ENCODE data around the gene TGFBI. TPM values are rescaled to one million over a fixed set of nuclear protein-coding genes. Genes with fewer than 3 reads are reported as not detected.
A peak's percentile ranks its signal among the peaks of the same experiment; 100 is the strongest.

Gene TGFBI
- total RNA-seq, 1 donor from 2014 or later: 47.6 TPM

DNA sequence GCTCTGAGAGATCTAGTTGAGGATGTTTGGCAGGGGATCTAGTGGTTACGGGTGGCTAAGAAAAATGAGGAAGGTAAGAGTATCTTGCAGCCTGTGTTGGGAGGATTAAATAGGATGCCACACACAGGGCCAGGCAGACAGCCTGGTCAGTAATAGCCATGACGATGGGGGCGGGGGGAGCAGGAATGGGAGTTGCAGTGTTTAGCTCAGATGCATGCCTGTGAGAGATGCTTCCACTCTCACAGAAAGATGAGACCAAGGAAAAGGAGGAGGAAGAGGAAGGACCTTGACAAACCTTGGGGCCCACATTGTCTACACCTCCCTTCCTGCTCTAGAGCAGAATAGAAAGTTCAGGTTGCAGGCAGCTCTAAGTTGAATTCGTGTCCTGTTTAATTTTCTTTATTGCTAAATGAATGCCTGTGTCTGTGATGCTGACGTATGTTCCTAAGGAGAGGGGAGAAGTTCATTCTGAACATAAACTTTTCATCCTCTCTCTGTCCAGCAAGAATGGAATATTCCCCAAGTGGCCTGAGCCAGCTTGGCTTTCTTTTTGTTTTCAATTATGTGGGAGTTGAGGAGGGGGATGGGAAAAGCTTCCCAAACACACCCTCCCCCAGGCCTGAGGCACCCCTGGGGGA lies 28.7 kb downstream of the TGFBI start:
- no peak for ATAC-seq
- intact Hi-C loops (cut with micrococcal nuclease): no loop called here
- no peak for DNase-seq

- intact Hi-C loops (cut with micrococcal nuclease): no loop called here
- peak; percentile 70 for DNase-seq
Measured at GRCh38 chr5:136058039-136058971, 29.5 kb downstream of the TGFBI start.

GRCh38 chr5:136058972-136059354 lies 30.2 kb downstream of the TGFBI start:
- DNase-seq (no peak), ATAC-seq (no peak)
- intact Hi-C loops (cut with micrococcal nuclease): no loop called here

More at GRCh38 chr5:136058039-136058971, 29.5 kb downstream of the TGFBI start:
- ATAC-seq: peak; percentile 85

- DNase-seq (no peak), ATAC-seq (no peak)
- intact Hi-C loops (cut with micrococcal nuclease): loop anchor here (5.0 kb wide), 1 partner anchor 119 kb away; no protein-coding TSS in a partner anchor
Measured at GRCh38 chr5:136060963-136061362, 32.2 kb downstream of the TGFBI start.

GRCh38 chr5:136061630-136062365 lies 33.0 kb downstream of the TGFBI start:
- DNase-seq (no peak), ATAC-seq (no peak)
- intact Hi-C loops (cut with micrococcal nuclease): loop anchor here (5.0 kb wide), 1 partner anchor 119 kb away; no protein-coding TSS in a partner anchor

DNA sequence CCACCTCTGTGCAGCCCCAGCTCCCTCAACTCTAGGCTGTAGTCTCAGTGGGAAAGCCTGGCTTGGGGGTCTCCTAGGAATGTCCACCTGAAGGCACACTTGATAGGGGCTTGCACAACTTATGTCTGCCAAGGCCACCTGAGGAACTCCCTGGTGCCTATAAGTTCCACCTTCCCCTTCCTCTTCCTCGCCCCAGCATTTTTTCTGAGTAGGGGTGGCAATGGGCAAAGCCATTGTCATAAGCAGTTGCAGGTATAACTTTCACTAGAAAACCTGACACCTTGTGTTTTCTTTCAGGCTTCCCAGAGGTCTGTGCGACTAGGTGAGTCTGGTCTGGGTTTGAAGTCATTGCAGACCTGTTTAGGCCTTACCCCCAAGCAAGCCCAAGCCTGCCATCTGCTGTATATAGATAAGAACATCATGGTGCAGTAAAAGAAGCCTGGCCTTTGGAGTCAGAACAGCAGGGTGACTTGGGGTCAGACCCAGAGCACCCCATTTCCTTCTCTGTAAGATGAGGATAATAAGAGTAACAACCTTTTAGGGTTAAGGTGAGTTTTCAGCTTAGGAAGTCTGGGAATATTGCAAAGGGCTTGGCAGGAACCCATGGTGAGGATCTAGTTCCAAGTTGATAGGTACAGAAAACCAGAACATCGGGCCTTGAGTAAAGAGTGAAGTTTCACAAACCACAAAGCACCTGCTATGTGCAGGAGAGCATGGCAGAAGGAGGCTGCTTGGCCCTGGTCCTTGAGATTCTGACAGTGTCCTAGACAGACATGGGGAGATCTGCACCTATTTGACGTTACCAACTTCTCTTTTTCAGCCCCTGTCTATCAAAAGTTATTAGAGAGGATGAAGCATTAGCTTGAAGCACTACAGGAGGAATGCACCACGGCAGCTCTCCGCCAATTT lies 33.8 kb downstream of the TGFBI start:
- intact Hi-C loops (cut with micrococcal nuclease): loop anchor here (5.0 kb wide), 1 partner anchor 120 kb away; no protein-coding TSS in a partner anchor
- DNase-seq (no peak), ATAC-seq (no peak)

DNA sequence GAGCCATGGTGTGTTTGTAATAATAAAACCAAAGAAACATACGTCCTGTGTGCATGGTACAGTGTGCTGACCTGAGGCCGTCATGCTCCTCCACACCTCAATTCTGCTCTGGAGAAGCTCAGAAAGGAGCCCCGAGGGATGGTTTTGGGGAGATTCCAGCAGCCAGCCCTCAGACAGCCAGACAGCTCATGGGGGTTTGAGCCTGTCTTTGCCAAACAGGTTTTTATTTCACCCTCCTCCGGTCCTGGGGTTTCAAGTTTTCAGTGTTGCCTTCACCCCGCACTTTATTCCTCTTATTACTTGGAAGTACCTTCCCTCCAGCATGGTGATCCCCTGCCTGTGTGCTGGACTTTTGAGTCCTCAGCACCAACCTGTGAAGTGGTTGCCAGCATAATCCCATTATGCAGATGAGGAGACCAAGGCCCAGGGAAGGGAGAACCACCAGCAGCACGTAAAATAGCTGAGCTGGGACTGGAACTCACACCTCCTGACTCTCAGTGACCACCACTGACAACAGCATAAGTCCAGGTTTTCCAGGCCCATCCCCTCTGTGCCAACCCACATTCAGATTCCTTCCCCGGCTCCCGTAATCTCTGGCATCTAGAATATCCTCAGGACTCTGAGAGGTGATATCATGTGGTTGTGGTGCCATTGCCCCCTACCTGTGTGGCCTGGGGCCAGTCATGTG lies 35.1 kb downstream of the TGFBI start:
- DNase-seq (no peak), ATAC-seq (no peak)
- intact Hi-C loops (cut with micrococcal nuclease): loop anchor here (5.0 kb wide), 1 partner anchor 122 kb away; no protein-coding TSS in a partner anchor

GRCh38 chr5:136064510-136064909 lies 35.7 kb downstream of the TGFBI start:
- DNase-seq (no peak), ATAC-seq (peak; percentile 17)
- intact Hi-C loops (cut with micrococcal nuclease): loop anchor here (5.0 kb wide), 1 partner anchor 122 kb away; no protein-coding TSS in a partner anchor

DNA sequence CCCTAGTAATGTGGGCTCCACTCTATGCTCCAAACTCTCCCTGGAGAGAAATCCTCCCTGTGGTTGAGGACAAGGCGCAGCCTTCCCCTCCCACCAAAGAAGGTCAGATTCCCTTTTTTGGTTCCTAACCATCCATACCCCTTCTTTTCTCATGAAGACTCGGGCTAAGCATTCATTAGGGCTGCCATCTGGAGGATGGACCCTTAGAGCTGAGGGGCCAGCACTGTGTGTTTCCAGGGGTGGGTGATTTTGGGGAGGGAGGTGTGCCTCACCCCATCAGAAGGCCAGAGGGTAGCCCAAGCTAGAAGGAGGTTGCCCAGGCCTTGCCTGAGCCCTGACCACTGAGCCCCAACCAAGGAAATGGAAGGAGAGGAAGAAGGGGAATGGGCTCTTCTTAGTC lies 36.8 kb downstream of the TGFBI start:
- intact Hi-C loops (cut with micrococcal nuclease): no loop called here
- no peak for ATAC-seq

GRCh38 chr5:136066661-136067271 lies 38.0 kb downstream of the TGFBI start:
- intact Hi-C loops (cut with micrococcal nuclease): no loop called here

More for the DNA sequence above, 36.8 kb downstream of the TGFBI start:
- no peak for DNase-seq

GRCh38 chr5:136067422-136067821 lies 38.6 kb downstream of the TGFBI start:
- intact Hi-C loops (cut with micrococcal nuclease): no loop called here
- DNase-seq (no peak), ATAC-seq (no peak)

More at GRCh38 chr5:136066661-136067271, 38.0 kb downstream of the TGFBI start:
- ATAC-seq (peak; percentile 84), DNase-seq (peak; percentile 72)

DNA sequence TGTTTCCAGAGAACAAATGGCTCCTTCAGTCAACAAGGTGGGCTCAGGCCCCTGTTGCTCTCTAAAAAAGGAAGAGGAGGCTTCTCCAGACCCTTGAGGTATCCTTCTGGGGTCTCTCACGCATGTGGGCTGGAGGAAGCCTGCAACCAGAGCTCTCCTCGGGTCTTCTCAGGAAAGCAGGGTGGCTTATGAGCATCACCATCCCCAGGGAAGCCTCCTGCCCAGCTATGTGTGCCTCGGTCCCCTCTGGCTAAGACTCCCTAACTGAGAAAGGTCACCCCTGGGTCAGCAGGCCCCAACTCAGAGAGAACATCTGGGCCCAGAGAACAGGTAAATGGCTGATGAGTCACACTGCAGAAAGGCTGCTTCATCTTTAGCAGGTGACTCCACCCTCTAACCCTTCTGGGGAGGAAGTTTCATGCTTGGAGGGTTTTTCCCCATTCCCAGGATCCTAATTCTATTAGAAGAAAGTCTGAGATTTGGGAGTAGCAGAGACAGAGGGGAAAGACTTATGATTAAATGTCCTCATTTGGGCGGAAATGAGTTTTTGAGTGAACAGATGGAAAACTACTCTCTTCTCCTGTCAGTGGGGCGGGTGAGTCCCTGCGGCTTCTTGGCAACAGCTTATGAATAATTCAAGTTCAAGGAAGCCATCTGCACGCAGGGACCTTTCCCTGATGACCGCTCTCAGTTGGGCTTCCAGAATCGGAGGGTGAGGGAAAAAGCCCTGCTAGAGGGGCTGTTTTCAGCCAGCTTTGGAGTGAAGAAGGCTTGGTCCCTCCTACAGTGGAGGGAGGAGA lies 41.9 kb downstream of the TGFBI start:
- peak; percentile 48 for DNase-seq
- intact Hi-C loops (cut with micrococcal nuclease): no loop called here
- ATAC-seq: peak; percentile 73

DNA sequence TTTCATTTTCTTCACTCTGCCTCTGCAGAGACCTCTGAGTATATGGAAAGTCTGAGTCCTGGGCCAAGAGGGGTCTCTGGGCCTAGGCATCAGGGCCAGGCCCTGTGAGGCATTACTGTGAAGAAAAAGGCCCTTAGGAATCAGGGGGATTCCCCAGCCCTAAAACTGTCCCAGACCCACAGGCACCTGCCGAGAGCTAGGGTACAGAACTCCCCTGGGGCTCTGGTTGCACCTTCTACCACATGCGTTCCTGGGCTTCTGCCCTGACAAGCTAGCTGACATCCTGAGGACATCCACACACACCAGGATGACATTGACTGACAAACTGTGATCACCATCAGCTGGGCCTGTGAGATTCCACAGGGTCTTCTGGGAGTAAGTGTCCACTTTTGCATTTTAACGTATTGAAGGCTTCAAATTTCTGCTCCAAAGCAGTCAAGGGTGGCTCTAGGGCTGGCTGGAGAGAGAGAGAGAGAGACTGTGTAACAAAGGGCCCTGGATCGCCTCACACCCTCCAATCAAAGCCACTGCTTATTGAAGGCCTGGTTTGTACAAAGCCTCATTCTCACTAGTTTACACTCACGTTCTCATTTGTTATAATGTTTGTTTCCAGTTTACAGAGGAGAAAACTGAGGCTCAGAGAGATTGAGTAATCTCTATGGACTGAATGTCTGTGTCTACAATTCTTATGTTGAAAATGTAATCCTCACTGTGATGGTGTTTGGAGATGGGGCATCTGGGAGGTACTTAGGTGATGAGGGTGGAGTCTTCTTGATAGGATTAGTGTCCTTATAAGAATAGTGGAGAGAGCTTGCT lies 45.1 kb downstream of the TGFBI start:
- intact Hi-C loops (cut with micrococcal nuclease): no loop called here
- no peak for ATAC-seq

DNA sequence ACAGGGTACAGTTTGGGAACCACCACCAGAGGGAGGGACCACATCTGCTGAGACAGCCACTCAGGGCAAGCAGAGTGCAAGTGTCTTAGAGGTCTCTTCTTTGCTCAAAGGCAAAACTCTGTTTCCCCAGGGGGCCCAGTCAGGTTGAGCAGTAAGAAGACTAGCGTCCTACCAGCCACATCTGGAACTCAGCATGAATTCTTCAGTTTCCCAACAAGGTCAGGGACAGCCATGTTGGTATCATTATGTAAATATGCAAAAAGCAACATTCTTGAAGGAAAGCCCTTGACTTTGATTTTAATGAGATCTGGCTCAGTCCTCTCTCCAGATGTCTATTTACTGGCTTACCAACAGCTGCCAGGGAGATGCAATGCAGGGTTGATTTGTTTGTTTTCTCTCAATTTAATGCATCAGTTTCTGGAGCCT lies 46.7 kb downstream of the TGFBI start:
- intact Hi-C loops (cut with micrococcal nuclease): no loop called here
- no peak for ATAC-seq
- DNase-seq: no peak

More for the DNA sequence above, 45.1 kb downstream of the TGFBI start:
- DNase-seq: no peak

DNA sequence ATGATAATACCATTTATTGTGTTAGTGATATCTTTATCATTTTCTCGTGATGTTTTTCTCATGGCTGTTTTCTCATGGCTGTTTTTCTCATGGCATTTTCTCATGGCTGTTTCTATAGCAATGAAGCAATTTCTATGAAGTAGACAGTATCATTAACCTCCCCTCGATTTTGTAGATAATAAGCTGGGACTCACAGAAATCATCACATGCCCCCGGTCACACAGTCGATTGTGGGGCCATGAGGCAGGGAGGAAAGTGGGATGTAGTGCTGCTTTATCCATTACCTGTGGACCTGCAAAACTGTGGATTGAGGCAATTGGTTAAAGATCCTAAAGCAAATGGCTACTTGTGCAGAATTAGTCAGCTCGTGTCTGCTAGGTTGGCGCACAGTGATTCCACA lies 47.3 kb downstream of the TGFBI start:
- DNase-seq: no peak
- intact Hi-C loops (cut with micrococcal nuclease): no loop called here
- no peak for ATAC-seq

All from left ventricle myocardium superior (tissue), 1 donor.